Measurements from ENCODE around the gene TSHZ2. TPM values are rescaled to one million over a fixed set of nuclear protein-coding genes. Genes with fewer than 3 reads are reported as not detected.
A peak's percentile ranks its signal among the peaks of the same experiment; 100 is the strongest.

The TSHZ2 gene
- total RNA-seq, 4 donors from 2014 or later = 4.0 to 57.8 (median 10.3) TPM

- no peak for DNase-seq
- no peak for TF ChIP-seq POLR2A (IDR thresholded peaks at IDR 0.05)
- no peak for TF ChIP-seq CTCF (IDR thresholded peaks at IDR 0.05)
- peak overlapping the region in 1 of 4 donors; percentile 1 for H3K27ac ChIP-seq
- no peaks in the 10 kb centered on the region for H3K36me3 ChIP-seq
- no peaks in the 10 kb centered on the region for H3K4me1 ChIP-seq
- H3K9me3 ChIP-seq = no peaks in the 10 kb centered on the region
- no peaks in the 10 kb centered on the region for H3K27me3 ChIP-seq
- no peak overlapping the region for H3K4me3 ChIP-seq
Measured at GRCh38 chr20:53040693-53041589, 68.8 kb downstream of the TSHZ2 start.

- no peaks in the 10 kb centered on the region for H3K27me3 ChIP-seq
- no peaks in the 10 kb centered on the region for H3K36me3 ChIP-seq
- no peak for DNase-seq
- H3K4me3 ChIP-seq = no peak overlapping the region
- H3K4me1 ChIP-seq = no peaks in the 10 kb centered on the region
- no peak overlapping the region for H3K27ac ChIP-seq
- TF ChIP-seq CTCF (IDR thresholded peaks at IDR 0.05) (no peak), POLR2A (IDR thresholded peaks at IDR 0.05) (no peak)
- H3K9me3 ChIP-seq = no peaks in the 10 kb centered on the region
Measured at GRCh38 chr20:53042521-53042920, 70.4 kb downstream of the TSHZ2 start.

- no peaks in the 10 kb centered on the region for H3K9me3 ChIP-seq
Measured at GRCh38 chr20:53044296-53044695, 72.1 kb downstream of the TSHZ2 start.

GRCh38 chr20:53045941-53046340, 73.8 kb downstream of the TSHZ2 start:
- no peaks in the 10 kb centered on the region for H3K36me3 ChIP-seq
- TF ChIP-seq CTCF (IDR thresholded peaks at IDR 0.05) (no peak), POLR2A (IDR thresholded peaks at IDR 0.05) (no peak)
- H3K27me3 ChIP-seq = no peaks in the 10 kb centered on the region
- H3K4me1 ChIP-seq = no peaks in the 10 kb centered on the region
- no peaks in the 10 kb centered on the region for H3K9me3 ChIP-seq
- no peak overlapping the region for H3K27ac ChIP-seq
- H3K4me3 ChIP-seq = no peak overlapping the region
- DNase-seq = no peak

More at GRCh38 chr20:53044296-53044695, 72.1 kb downstream of the TSHZ2 start:
- DNase-seq = no peak
- Histone ChIP-seq H3K27ac (no peak overlapping the region), H3K4me3 (no peak overlapping the region), H3K36me3 (no peaks in the 10 kb centered on the region), H3K4me1 (no peaks in the 10 kb centered on the region), H3K27me3 (no peaks in the 10 kb centered on the region)
- TF ChIP-seq CTCF (IDR thresholded peaks at IDR 0.05) = no peak
- TF ChIP-seq POLR2A (IDR thresholded peaks at IDR 0.05) = no peak

GRCh38 chr20:53047203-53047602, 75.0 kb downstream of the TSHZ2 start:
- H3K4me1 ChIP-seq = no peaks in the 10 kb centered on the region
- no peak overlapping the region for H3K4me3 ChIP-seq
- TF ChIP-seq POLR2A (IDR thresholded peaks at IDR 0.05) (no peak), CTCF (IDR thresholded peaks at IDR 0.05) (no peak)
- H3K36me3 ChIP-seq = no peaks in the 10 kb centered on the region
- no peak for DNase-seq
- no peaks in the 10 kb centered on the region for H3K27me3 ChIP-seq
- no peak overlapping the region for H3K27ac ChIP-seq
- H3K9me3 ChIP-seq = no peaks in the 10 kb centered on the region
